KMS-11 (cell line): Measurements from ENCODE around the gene DHRS1.
"Not testable (repeated sequence)": the region's sequence is repeated elsewhere in the genome, so short reads cannot be mapped to it uniquely, and the experiment has no call there.

ENCODE experiments used
- H2AFZ ChIP-seq: fragments of 200-600 bp; sonication (generic); 2 replicates; pipeline ENCODE4 v1.6.1; 2016; ENCODE audit warnings: antibody characterized with exemption, mixed run types, low read depth
- H3K27ac ChIP-seq: fragments of 200-600 bp; sonication (generic); 2 replicates; pipeline ENCODE4 v1.6.1; 2016; ENCODE audit warnings: mild to moderate bottlenecking, mixed run types
- H3K27me3 ChIP-seq: fragments of 200-600 bp; sonication (generic); 2 replicates; pipeline ENCODE4 v1.6.1; 2017; ENCODE audit warnings: mild to moderate bottlenecking, low read depth, mixed run types, moderate library complexity; ENCODE audit not compliant: insufficient read depth
- H3K36me3 ChIP-seq: fragments of 200-600 bp; sonication (generic); 2 replicates; pipeline ENCODE4 v1.6.1; 2017; ENCODE audit warnings: mild to moderate bottlenecking, mixed run types; ENCODE audit not compliant: insufficient read depth
- H3K4me1 ChIP-seq: fragments of 200-600 bp; sonication (generic); 2 replicates; pipeline ENCODE4 v1.6.1; 2016; ENCODE audit warnings: mild to moderate bottlenecking, low read depth, mixed run types; ENCODE audit not compliant: poor library complexity, severe bottlenecking
- H3K4me2 ChIP-seq: fragments of 200-600 bp; sonication (generic); 2 replicates; pipeline ENCODE4 v1.7.0; 2016; ENCODE audit warnings: mild to moderate bottlenecking, mixed run types
- H3K4me3 ChIP-seq: fragments of 200-600 bp; sonication (generic); IDR thresholded peaks from 2 replicates; pipeline ENCODE4 v1.6.1; 2017; ENCODE audit warnings: low read depth, low read length, mixed read lengths; ENCODE audit not compliant: insufficient read depth
- H3K79me2 ChIP-seq: fragments of 200-600 bp; sonication (generic); 2 replicates; pipeline ENCODE4 v1.6.1; 2016; ENCODE audit warnings: low read depth, mixed run types; ENCODE audit not compliant: insufficient read depth
- H3K9ac ChIP-seq: fragments of 200-600 bp; sonication (generic); 2 replicates; pipeline ENCODE4 v1.6.1; 2016; ENCODE audit warnings: mild to moderate bottlenecking, mixed run types
- H4K20me1 ChIP-seq: fragments of 200-600 bp; sonication (generic); 2 replicates; pipeline ENCODE4 v1.6.1; 2016; ENCODE audit warnings: mild to moderate bottlenecking, mixed run types; ENCODE audit not compliant: insufficient read depth
- CTCF ChIP-seq: fragments of 200-600 bp; sonication (generic); conservative IDR thresholded peaks from 2 replicates; pipeline ENCODE4 v1.6.1; 2017; ENCODE audit warnings: low read depth, mild to moderate bottlenecking, antibody characterized with exemption, low read length, moderate library complexity, mixed read lengths

Gene DHRS1

GRCh38 chr14:24250354-24250753, 49.2 kb downstream of the DHRS1 start:
- no peaks in the 10 kb centered on the region for H3K36me3 ChIP-seq
- H3K27me3 ChIP-seq = no peaks in the 10 kb centered on the region
- H3K4me1 ChIP-seq = peaks cover 20% of the 10 kb centered on the region
- H3K27ac ChIP-seq = no peak overlapping the region
- no peak for TF ChIP-seq CTCF
- no peak overlapping the region for H3K9ac ChIP-seq
- no peaks in the 10 kb centered on the region for H4K20me1 ChIP-seq
- H2AFZ ChIP-seq = no peak overlapping the region
- no peak overlapping the region for H3K4me3 ChIP-seq
- H3K4me2 ChIP-seq = no peak overlapping the region
- no peaks in the 10 kb centered on the region for H3K79me2 ChIP-seq

GRCh38 chr14:24249230-24250021, 50.2 kb downstream of the DHRS1 start:
- peaks cover 20% of the 10 kb centered on the region for H3K4me1 ChIP-seq
- no peaks in the 10 kb centered on the region for H3K79me2 ChIP-seq
- H4K20me1 ChIP-seq = no peaks in the 10 kb centered on the region
- no peak overlapping the region for H3K27ac ChIP-seq
- no peak overlapping the region for H3K9ac ChIP-seq
- no peak overlapping the region for H2AFZ ChIP-seq
- H3K27me3 ChIP-seq = no peaks in the 10 kb centered on the region
- no peak overlapping the region for H3K4me2 ChIP-seq
- no peak overlapping the region for H3K4me3 ChIP-seq
- no peak for TF ChIP-seq CTCF
- no peaks in the 10 kb centered on the region for H3K36me3 ChIP-seq

GRCh38 chr14:24247422-24247821, 52.2 kb downstream of the DHRS1 start:
- H3K9ac ChIP-seq = peak overlapping the region; percentile 41; the same call in 1 of the 2 replicates
- no peaks in the 10 kb centered on the region for H4K20me1 ChIP-seq
- no peak for TF ChIP-seq CTCF

GRCh38 chr14:24246765-24247212, 52.8 kb downstream of the DHRS1 start:
- Histone ChIP-seq H3K4me1 (peaks cover 30% of the 10 kb centered on the region), H4K20me1 (no peaks in the 10 kb centered on the region), H3K4me2 (peak overlapping the region; percentile 49), H3K79me2 (no peaks in the 10 kb centered on the region), H3K9ac (peak overlapping the region; percentile 41; the same call in 1 of the 2 replicates), H2AFZ (peak overlapping the region; percentile 68), H3K4me3 (no peak overlapping the region), H3K27ac (peak overlapping the region; percentile 79), H3K36me3 (no peaks in the 10 kb centered on the region), H3K27me3 (no peaks in the 10 kb centered on the region)
- TF ChIP-seq CTCF = no peak

More at GRCh38 chr14:24247422-24247821, 52.2 kb downstream of the DHRS1 start:
- H3K27ac ChIP-seq = peak overlapping the region; percentile 79
- no peak overlapping the region; the same call in 1 of the 2 replicates for H3K4me2 ChIP-seq
- H3K4me1 ChIP-seq = peaks cover 30% of the 10 kb centered on the region
- no peak overlapping the region for H3K4me3 ChIP-seq
- no peaks in the 10 kb centered on the region for H3K79me2 ChIP-seq
- no peaks in the 10 kb centered on the region for H3K27me3 ChIP-seq
- no peak overlapping the region for H2AFZ ChIP-seq
- no peaks in the 10 kb centered on the region for H3K36me3 ChIP-seq

GRCh38 chr14:24245350-24245749, 54.2 kb downstream of the DHRS1 start:
- not testable (repeated sequence) for H2AFZ ChIP-seq, H4K20me1 ChIP-seq, H3K36me3 ChIP-seq, H3K27me3 ChIP-seq, H3K79me2 ChIP-seq, H3K27ac ChIP-seq, H3K4me3 ChIP-seq, H3K9ac ChIP-seq, H3K4me2 ChIP-seq
- H3K4me1 ChIP-seq = peaks cover 36% of the 10 kb centered on the region
